GM12875 (cell line): ENCODE results near the gene MRPL27.

Experiments used
- H3K4me3 ChIP-seq: one replicate; pipeline ENCODE4 v1.5.1; 2011; ENCODE audit warnings: low read depth, low read length, control low read depth
- TF ChIP-seq, protein P1 (sequence below): IDR thresholded peaks from 2 replicates; pipeline ENCODE4 v1.5.1; 2011; ENCODE audit warnings: low read depth, mild to moderate bottlenecking, control low read depth, inconsistent platforms, low read length, moderate library complexity, borderline replicate concordance; ENCODE audit not compliant: insufficient read depth

Gene MRPL27

DNA sequence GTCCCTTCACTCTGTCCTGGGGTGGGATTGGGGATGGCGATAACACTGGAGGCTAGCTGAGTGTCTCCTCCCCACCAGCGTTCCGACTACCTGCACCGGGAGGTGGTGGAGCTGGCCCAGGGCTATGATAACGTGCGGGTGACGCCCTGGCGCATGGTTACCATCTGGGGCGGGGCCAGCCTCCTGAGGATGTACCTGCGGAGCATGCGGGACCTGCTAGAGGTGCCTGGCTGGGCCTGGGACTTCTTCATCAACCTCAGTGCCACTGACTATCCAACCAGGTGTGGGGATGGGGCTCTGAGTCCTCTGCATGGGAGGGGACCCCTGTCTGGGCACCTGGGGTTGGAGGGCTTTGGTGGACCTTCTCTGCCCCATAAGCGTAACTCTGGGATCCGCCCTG lies 18.2 kb downstream of the MRPL27 start:
- TF ChIP-seq, protein P1, sequence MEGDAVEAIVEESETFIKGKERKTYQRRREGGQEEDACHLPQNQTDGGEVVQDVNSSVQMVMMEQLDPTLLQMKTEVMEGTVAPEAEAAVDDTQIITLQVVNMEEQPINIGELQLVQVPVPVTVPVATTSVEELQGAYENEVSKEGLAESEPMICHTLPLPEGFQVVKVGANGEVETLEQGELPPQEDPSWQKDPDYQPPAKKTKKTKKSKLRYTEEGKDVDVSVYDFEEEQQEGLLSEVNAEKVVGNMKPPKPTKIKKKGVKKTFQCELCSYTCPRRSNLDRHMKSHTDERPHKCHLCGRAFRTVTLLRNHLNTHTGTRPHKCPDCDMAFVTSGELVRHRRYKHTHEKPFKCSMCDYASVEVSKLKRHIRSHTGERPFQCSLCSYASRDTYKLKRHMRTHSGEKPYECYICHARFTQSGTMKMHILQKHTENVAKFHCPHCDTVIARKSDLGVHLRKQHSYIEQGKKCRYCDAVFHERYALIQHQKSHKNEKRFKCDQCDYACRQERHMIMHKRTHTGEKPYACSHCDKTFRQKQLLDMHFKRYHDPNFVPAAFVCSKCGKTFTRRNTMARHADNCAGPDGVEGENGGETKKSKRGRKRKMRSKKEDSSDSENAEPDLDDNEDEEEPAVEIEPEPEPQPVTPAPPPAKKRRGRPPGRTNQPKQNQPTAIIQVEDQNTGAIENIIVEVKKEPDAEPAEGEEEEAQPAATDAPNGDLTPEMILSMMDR = no peak
- H3K4me3 ChIP-seq = no peak overlapping the region

DNA sequence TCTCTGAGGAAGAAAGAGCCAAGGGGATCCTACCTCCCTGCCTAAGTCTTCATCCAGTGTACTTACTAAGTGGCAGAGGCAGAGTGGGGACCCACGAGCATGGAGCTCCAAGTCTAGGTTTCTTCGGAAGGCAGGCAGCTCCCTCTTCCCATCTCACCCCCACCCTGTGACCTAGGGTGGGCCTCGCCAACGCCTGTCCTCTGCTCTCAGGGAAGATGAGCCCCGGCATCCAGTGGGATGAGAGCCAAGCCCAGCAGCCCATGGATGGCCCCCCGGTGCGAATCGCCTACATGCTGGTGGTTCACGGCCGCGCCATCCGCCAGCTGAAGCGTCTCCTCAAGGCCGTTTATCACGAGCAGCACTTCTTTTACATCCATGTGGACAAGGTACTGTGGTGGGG lies 18.8 kb downstream of the MRPL27 start:
- TF ChIP-seq, protein P1 = no peak
- H3K4me3 ChIP-seq = no peak overlapping the region

DNA sequence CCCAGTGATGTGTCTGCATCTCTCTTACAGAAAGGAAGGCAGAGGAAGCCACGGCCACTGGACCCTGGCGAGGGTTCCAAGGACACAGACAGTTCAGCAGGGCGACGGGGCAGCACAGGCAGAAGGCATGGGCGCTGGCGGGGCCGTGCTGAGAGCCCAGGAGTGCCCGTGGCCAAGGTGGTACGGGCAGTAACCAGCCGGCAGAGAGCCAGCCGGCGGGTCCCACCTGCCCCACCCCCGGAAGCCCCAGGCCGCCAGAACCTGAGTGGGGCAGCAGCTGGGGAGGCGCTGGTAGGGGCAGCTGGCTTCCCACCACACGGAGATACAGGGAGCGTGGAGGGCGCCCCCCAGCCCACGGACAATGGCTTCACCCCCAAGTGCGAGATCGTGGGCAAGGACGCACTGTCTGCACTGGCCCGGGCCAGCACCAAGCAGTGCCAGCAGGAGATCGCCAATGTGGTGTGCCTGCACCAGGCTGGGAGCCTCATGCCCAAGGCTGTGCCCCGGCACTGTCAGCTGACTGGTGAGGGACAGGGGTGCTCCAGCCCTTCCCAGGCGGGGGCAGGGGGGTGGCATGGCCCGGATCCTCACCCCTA lies 19.3 kb downstream of the MRPL27 start:
- no peak overlapping the region for H3K4me3 ChIP-seq
- TF ChIP-seq, protein P1 = no peak

DNA sequence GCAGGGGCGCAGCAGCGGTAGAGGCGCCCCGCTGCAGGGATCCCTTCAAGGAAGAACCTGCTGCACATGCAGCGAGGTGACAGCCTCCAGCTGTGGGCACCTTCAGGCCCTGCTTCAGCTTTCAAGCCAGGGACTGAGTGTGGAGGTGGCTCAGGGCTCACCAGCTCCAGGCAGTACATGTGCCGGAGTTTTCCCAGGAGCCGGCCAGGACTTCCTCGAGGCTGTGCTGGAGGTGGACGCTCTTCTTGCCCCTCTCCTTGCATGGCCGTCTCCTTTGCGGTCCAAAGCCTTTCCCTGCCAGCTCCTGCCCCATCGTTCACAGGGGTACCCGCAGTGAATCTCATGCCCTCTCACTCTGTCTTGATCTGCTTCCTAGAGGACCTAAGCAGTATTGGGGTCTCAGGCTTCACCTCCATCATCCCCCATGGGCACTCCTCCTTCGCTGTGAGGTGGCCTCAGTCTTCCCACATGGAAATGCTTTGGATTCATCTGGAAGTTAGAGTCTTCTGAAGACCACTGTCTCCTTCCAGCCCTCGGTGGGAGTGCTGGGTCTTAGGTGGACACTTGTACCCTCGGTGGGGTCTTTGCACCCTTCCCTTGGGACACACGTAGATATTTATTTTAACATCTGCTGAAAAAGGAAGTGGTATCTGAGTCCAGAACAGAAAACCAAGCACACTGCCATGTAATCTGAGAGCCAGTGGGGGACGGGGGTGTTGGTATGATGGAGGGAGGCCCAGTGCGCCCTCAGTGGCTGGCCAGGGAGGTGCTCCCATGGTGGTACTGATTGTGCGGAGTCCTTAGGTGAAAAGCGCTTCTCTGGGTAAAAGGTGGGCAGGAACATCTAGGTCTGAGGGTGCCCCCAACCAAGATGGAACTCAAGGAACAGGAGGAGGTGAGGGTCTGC lies 20.0 kb downstream of the MRPL27 start:
- TF ChIP-seq, protein P1 = no peak
- H3K4me3 ChIP-seq = no peak overlapping the region

DNA sequence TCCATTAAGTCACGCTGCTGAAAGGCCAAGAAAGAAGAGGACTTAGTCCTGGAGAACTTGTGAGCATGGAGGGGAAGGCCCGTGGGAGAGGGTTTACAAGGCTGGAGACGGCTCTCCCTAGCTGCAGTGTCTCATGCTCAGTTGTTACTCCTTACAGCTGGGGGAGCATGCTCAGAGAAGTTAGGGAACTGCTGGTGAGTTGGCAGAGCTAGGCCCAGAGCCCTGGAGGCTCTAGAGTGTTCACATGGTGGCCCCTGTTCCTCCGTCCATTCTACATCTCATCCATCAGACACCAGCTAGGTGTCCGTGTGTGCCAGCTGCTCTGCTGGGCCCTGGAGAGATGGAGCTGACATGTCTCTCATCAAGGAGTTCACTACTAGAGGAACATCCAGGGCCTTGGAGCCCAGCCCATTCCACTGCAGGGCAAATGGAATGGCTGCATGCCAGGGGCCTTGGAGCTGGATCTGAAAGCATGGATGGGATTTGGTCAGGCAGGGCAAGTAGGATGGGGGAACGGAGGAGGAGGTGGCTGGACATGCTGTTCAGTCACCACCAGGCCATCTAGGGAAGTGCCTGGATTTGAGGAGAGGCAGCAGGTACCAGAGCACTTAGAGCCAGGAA lies 20.8 kb downstream of the MRPL27 start:
- TF ChIP-seq, protein P1 = no peak
- no peak overlapping the region for H3K4me3 ChIP-seq

DNA sequence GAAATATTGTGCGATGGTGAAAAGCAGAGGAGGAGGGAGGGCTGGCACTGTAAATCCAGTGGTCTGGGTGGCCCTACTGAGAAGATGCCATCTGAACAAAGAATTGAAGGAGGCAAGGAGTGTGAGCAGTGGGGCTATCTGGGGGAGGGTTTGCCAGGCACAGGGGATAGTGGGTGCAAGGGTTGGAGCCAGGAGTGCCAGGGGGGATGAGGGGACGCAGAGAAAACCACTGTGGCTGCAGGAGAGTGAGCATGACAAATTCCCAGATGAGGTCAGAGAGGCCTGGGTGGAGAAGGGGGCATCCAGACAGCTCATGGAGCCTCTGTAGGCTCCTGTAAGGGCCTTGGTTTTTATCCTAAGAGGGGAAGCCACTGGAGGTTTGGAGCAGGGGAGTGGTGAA lies 22.3 kb downstream of the MRPL27 start:
- TF ChIP-seq, protein P1 = no peak
- no peak overlapping the region for H3K4me3 ChIP-seq
